ENCODE data around the gene RPN2. TPM values are rescaled to one million over a fixed set of nuclear protein-coding genes. Genes with fewer than 3 reads are reported as not detected.

The RPN2 gene
- polyA plus RNA-seq, 3 donors: 169 to 215 (median 199) TPM

- peak overlapping the region in 1 of 7 donors; percentile 62 for H3K27ac Mint-ChIP-seq
- H3K36me3 Mint-ChIP-seq: peaks cover 0 to 6% of the 10 kb centered on the region in 2 donors
- Histone ChIP-seq H3K27ac (ENCODE audit: low read depth in 1 of 2, low read length in 2 of 2) (no peak overlapping the region), H3K27me3 (ENCODE audit: control insufficient read depth in 2 of 2, insufficient read depth in 2 of 2, low read length in 2 of 2) (no peaks in the 10 kb centered on the region), H3K79me2 (ENCODE audit: insufficient read depth, low read length) (no peaks in the 10 kb centered on the region), H4K20me1 (ENCODE audit: insufficient read depth, low read length) (no peaks in the 10 kb centered on the region), H3K36me3 (replicated peaks in 1 of 2; ENCODE audit: control insufficient read depth in 1 of 2, insufficient read depth in 2 of 2, low read length in 2 of 2) (no peaks in the 10 kb centered on the region), H2AFZ (ENCODE audit: insufficient read depth, low read depth, low read length, poor library complexity, severe bottlenecking) (no peak overlapping the region), H3K4me3 (replicated peaks in 1 of 3; ENCODE audit: low read depth in 2 of 3, low read length in 3 of 3) (no peak overlapping the region), H3K4me2 (replicated peaks; ENCODE audit: extremely low read depth, low read length, poor library complexity, severe bottlenecking) (no peak overlapping the region), H3K4me1 (ENCODE audit: control insufficient read depth in 1 of 2, insufficient read depth in 2 of 2, low read length in 2 of 2) (peaks cover 8 to 12% of the 10 kb centered on the region in 2 donors), H3K9me3 (replicated peaks in 1 of 2; ENCODE audit: control insufficient read depth in 1 of 2, insufficient read depth in 1 of 2, low read length in 2 of 2) (no peaks in the 10 kb centered on the region), H3K9ac (ENCODE audit: insufficient read depth, low read length, poor library complexity, severe bottlenecking) (no peak overlapping the region)
- H3K27me3 Mint-ChIP-seq (ENCODE audit: low read depth in 3 of 3): peaks cover 0 to 7% (median 4%) of the 10 kb centered on the region in 3 donors
- intact Hi-C loops (cut with micrococcal nuclease): no loop called here
- DNase-seq: no peak
- TF ChIP-seq CTCF (IDR thresholded peaks at IDR 0.05): no peak
- WGBS (ENCODE audit: insufficient coverage): 94% methylated on average over 12 of the region's 12 CpGs
- H3K4me3 Mint-ChIP-seq: no peak overlapping the region
- H3K9me3 Mint-ChIP-seq: no peaks in the 10 kb centered on the region
- H3K4me1 Mint-ChIP-seq: peaks cover 16% of the 10 kb centered on the region
These were observed 74.0 kb downstream of the RPN2 start for GRCh38 chr20:37253087-37253486.

GRCh38 chr20:37254114-37254878, 75.2 kb downstream of the RPN2 start:
- Histone ChIP-seq H3K9me3 (replicated peaks in 1 of 2; ENCODE audit: control insufficient read depth in 1 of 2, insufficient read depth in 1 of 2, low read length in 2 of 2) (no peaks in the 10 kb centered on the region), H3K27me3 (ENCODE audit: control insufficient read depth in 2 of 2, insufficient read depth in 2 of 2, low read length in 2 of 2) (no peaks in the 10 kb centered on the region), H3K9ac (ENCODE audit: insufficient read depth, low read length, poor library complexity, severe bottlenecking) (no peak overlapping the region), H3K36me3 (replicated peaks in 1 of 2; ENCODE audit: control insufficient read depth in 1 of 2, insufficient read depth in 2 of 2, low read length in 2 of 2) (no peaks in the 10 kb centered on the region), H3K4me2 (replicated peaks; ENCODE audit: extremely low read depth, low read length, poor library complexity, severe bottlenecking) (no peak overlapping the region), H4K20me1 (ENCODE audit: insufficient read depth, low read length) (no peaks in the 10 kb centered on the region), H3K27ac (ENCODE audit: low read depth in 1 of 2, low read length in 2 of 2) (no peak overlapping the region), H3K4me3 (replicated peaks in 1 of 3; ENCODE audit: low read depth in 2 of 3, low read length in 3 of 3) (no peak overlapping the region), H3K79me2 (ENCODE audit: insufficient read depth, low read length) (no peaks in the 10 kb centered on the region), H2AFZ (ENCODE audit: insufficient read depth, low read depth, low read length, poor library complexity, severe bottlenecking) (no peak overlapping the region), H3K4me1 (ENCODE audit: control insufficient read depth in 1 of 2, insufficient read depth in 2 of 2, low read length in 2 of 2) (peaks cover 0 to 3% of the 10 kb centered on the region in 2 donors)
- no peak for DNase-seq
- no peak for TF ChIP-seq CTCF (IDR thresholded peaks at IDR 0.05)
- intact Hi-C loops (cut with micrococcal nuclease): no loop called here
- Mint-ChIP-seq H3K27ac (no peak overlapping the region), H3K27me3 (ENCODE audit: low read depth in 3 of 3) (peaks cover 0 to 7% (median 5%) of the 10 kb centered on the region in 3 donors), H3K9me3 (no peaks in the 10 kb centered on the region), H3K36me3 (no peaks in the 10 kb centered on the region), H3K4me1 (peaks cover 4% of the 10 kb centered on the region), H3K4me3 (no peak overlapping the region)
- 100% methylated on average over 2 of the region's 7 CpGs for WGBS (ENCODE audit: insufficient coverage)

Data from CD14-positive monocyte (primary cell).